ENCODE results near the gene SYNCRIP. TPM values are rescaled to one million over a fixed set of nuclear protein-coding genes. Genes with fewer than 3 reads are reported as not detected.
A peak's percentile ranks its signal among the peaks of the same experiment; 100 is the strongest.

Gene SYNCRIP
- total RNA-seq, 1 experiment from 2014 or later, result 189 TPM

GRCh38 chr6:85674604-85675003, 31.9 kb upstream of the SYNCRIP start:
- no peak overlapping the region for H3K9ac ChIP-seq (ENCODE audit: low read length)
- peaks cover 34% of the 10 kb centered on the region; the same call in 1 of the 2 replicates for H4K20me1 ChIP-seq (ENCODE audit: insufficient read depth)
- intact Hi-C loops (cut with micrococcal nuclease), result loop anchor here (5.0 to 10.0 kb wide), 3 partner anchors 82 to 317 kb away; partner anchors contain the start of gene SNX14
- H3K27ac ChIP-seq (ENCODE audit: low read depth, low read length), result peak overlapping the region; percentile 83; the same call in 1 of the 2 replicates
- no peaks in the 10 kb centered on the region for H3K27me3 ChIP-seq (ENCODE audit: insufficient read depth, low read length)
- H3K9me3 ChIP-seq (ENCODE audit: control insufficient read depth in 1 of 2, insufficient read depth in 1 of 2, low read depth in 1 of 2, low read length in 2 of 2), result no peaks in the 10 kb centered on the region
- no peak for ATAC-seq
- H3K4me1 ChIP-seq (ENCODE audit: control insufficient read depth in 1 of 2, insufficient read depth in 2 of 2, low read length in 2 of 2), result peaks cover 10 to 77% of the 10 kb centered on the region in 2 experiments
- ChIA-PET POLR2A (interaction anchor here (0.9 to 8.6 kb wide), 5 partner anchors 15 to 320 kb away, joined by 3 to 192 read pairs (median 4); partner anchors contain the start of gene SYNCRIP), RAD21 (ENCODE audit: low non-redundant PET in 1 of 2, low total read pairs in 2 of 2, uncharacterized antibody in 2 of 2, unreplicated experiment in 2 of 2) (interaction anchor here in 1 of 2 experiments (0.6 kb wide), 1 partner anchor 36 kb away, joined by 4 read pairs; no protein-coding TSS in a partner anchor), CTCF (no interaction called here)
- H3K4me3 ChIP-seq (replicated peaks in 1 of 2; ENCODE audit: low read depth in 1 of 2, low read length in 2 of 2), result no peak overlapping the region
- TF ChIP-seq ZNF274 (IDR thresholded peaks at IDR 0.05; ENCODE audit: low read depth, low read length), result no peak
- peak; percentile 40 for TF ChIP-seq POLR2A (IDR thresholded peaks at IDR 0.05; ENCODE audit: borderline replicate concordance, extremely low read depth, insufficient read depth, insufficient read length)
- H3K4me2 ChIP-seq (ENCODE audit: low read length), result no peak overlapping the region
- no TSS peak for BruUV-seq (replicated peaks)
- no peaks in the 10 kb centered on the region for H3K9me2 ChIP-seq (ENCODE audit: insufficient read depth)
- H3K36me3 ChIP-seq (ENCODE audit: control insufficient read depth in 1 of 2, insufficient read depth in 2 of 2, low read length in 2 of 2), result peaks cover 13 to 35% of the 10 kb centered on the region in 2 experiments
- peaks cover 48% of the 10 kb centered on the region for H3K79me2 ChIP-seq (ENCODE audit: insufficient read depth, low read length)
- H2AFZ ChIP-seq (ENCODE audit: low read depth, low read length, poor library complexity, severe bottlenecking), result no peak overlapping the region
- DNase-seq (ENCODE audit: low read depth, low spot score), result no peak

- no TSS peak for BruUV-seq (replicated peaks)
- Histone ChIP-seq H3K4me1 (ENCODE audit: control insufficient read depth in 1 of 2, insufficient read depth in 2 of 2, low read length in 2 of 2) (peaks cover 10 to 69% of the 10 kb centered on the region in 2 experiments), H3K9me2 (ENCODE audit: insufficient read depth) (no peaks in the 10 kb centered on the region), H3K27me3 (ENCODE audit: insufficient read depth, low read length) (no peaks in the 10 kb centered on the region), H3K9ac (ENCODE audit: low read length) (no peak overlapping the region), H3K36me3 (ENCODE audit: control insufficient read depth in 1 of 2, insufficient read depth in 2 of 2, low read length in 2 of 2) (peaks cover 13 to 35% of the 10 kb centered on the region in 2 experiments), H3K4me3 (replicated peaks in 1 of 2; ENCODE audit: low read depth in 1 of 2, low read length in 2 of 2) (no peak overlapping the region), H4K20me1 (ENCODE audit: insufficient read depth) (peaks cover 34% of the 10 kb centered on the region; the same call in 1 of the 2 replicates), H3K4me2 (ENCODE audit: low read length) (no peak overlapping the region), H3K79me2 (ENCODE audit: insufficient read depth, low read length) (peaks cover 42% of the 10 kb centered on the region), H3K27ac (ENCODE audit: low read depth, low read length) (peak overlapping the region; percentile 83), H3K9me3 (ENCODE audit: control insufficient read depth in 1 of 2, insufficient read depth in 1 of 2, low read depth in 1 of 2, low read length in 2 of 2) (no peaks in the 10 kb centered on the region), H2AFZ (ENCODE audit: low read depth, low read length, poor library complexity, severe bottlenecking) (no peak overlapping the region)
- ChIA-PET RAD21 (ENCODE audit: low non-redundant PET in 1 of 2, low total read pairs in 2 of 2, uncharacterized antibody in 2 of 2, unreplicated experiment in 2 of 2) (no interaction called here), CTCF (no interaction called here), POLR2A (interaction anchor here (2.4 to 8.6 kb wide), 2 partner anchors 13 to 32 kb away, joined by 8 to 192 read pairs; partner anchors contain the start of gene SYNCRIP)
- DNase-seq (ENCODE audit: low read depth, low spot score) (no peak), ATAC-seq (peak; percentile 12; the same call in 1 of the 2 replicates)
- intact Hi-C loops (cut with micrococcal nuclease), result loop anchor here (10.0 kb wide), 1 partner anchor 209 kb away; no protein-coding TSS in a partner anchor
- TF ChIP-seq SP1 (IDR thresholded peaks at IDR 0.05; ENCODE audit: low read depth) (peak; percentile 13; the same call in 1 of the 2 replicates), EZH2phosphoT487 (IDR thresholded peaks at IDR 0.05; ENCODE audit: borderline replicate concordance) (no peak), ELF1 (IDR thresholded peaks at IDR 0.05; ENCODE audit: borderline replicate concordance, low read depth) (no peak), ZFX (IDR thresholded peaks at IDR 0.05) (no peak), YY1 (IDR thresholded peaks at IDR 0.05; ENCODE audit: extremely low read depth, insufficient replicate concordance, low read depth, low read length) (no peak), SIN3A (IDR thresholded peaks at IDR 0.05; ENCODE audit: low read depth) (peak; percentile 21; the same call in 1 of the 2 replicates), CBX3 (IDR thresholded peaks at IDR 0.05; ENCODE audit: low read depth) (0 out of 2 replicates have a peak, but pooled peaks have one; percentile 11), REST (IDR thresholded peaks at IDR 0.05; ENCODE audit: low read depth) (no peak), TCF7L2 (IDR thresholded peaks at IDR 0.05; ENCODE audit: borderline replicate concordance, extremely low read depth, insufficient read depth, insufficient read length) (no peak), ZNF274 (IDR thresholded peaks at IDR 0.05; ENCODE audit: low read depth, low read length) (no peak), FOSL1 (IDR thresholded peaks at IDR 0.05; ENCODE audit: low read depth) (peak; percentile 27; the same call in 1 of the 2 replicates), JUND (IDR thresholded peaks at IDR 0.05) (peak; percentile 23), POLR2AphosphoS5 (IDR thresholded peaks at IDR 0.05; ENCODE audit: low read depth, low read length) (peak; percentile 68), RAD21 (IDR thresholded peaks at IDR 0.05; ENCODE audit: low read depth) (no peak)
Measured at GRCh38 chr6:85673198-85674139, 30.8 kb upstream of the SYNCRIP start.

Measured in HCT116 (cell line).